Inferior parietal cortex (tissue), 1 donor: ENCODE data around the gene PGLYRP3.

Source experiments
- DNase-seq: peaks from one replicate; pipeline ENCODE4 v3.0.0-alpha.2; 2016; ENCODE audit errors: extremely low spot score

The PGLYRP3 gene

GRCh38 chr1:153313288-153313687, 536 bp upstream of the PGLYRP3 start:
- no peak for DNase-seq

- no peak for DNase-seq
Observed at GRCh38 chr1:153310526-153310925, 2.2 kb downstream of the PGLYRP3 start.

DNA sequence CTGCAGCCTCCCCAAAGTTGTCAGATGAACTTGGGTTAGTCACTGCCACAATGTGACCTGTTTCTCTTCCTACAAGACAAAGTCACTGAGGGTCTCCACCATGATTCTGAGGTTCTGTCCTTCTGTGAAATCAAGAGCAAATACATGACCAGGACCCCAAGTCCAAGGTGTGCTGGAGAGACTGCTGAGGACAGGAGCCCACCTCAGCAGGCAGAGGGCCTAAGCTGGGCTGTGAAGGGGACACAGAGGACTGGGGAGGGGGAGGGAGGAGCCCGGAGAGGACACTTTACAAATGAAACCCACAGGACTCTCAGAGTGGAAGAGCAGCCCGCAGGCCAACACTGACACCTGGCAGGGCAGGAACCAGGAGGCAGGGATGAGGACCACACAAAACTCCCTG, 3.3 kb downstream of the PGLYRP3 start:
- no peak for DNase-seq

DNA sequence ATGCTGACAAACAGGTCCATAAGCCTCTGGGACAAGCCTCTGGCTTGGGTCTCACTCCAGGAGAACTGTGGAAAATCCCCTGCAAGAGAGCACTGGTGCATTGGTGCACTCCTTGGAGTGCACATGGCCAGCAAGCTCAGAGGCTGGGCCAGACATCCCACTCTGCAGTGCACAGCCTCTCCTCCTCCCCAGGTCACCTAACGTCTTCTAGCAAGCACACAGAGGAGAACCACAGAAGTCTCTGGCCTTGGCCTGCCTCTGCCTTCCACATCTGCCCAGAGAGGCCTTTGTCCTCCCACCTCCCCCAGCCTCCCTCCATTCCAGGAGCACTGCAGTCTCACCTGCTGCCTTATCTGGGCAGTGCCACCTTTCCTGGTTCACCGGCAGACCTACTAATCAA, 4.2 kb downstream of the PGLYRP3 start:
- DNase-seq: no peak

- DNase-seq: no peak
Observed at GRCh38 chr1:153307221-153307600, 5.5 kb downstream of the PGLYRP3 start.

DNA sequence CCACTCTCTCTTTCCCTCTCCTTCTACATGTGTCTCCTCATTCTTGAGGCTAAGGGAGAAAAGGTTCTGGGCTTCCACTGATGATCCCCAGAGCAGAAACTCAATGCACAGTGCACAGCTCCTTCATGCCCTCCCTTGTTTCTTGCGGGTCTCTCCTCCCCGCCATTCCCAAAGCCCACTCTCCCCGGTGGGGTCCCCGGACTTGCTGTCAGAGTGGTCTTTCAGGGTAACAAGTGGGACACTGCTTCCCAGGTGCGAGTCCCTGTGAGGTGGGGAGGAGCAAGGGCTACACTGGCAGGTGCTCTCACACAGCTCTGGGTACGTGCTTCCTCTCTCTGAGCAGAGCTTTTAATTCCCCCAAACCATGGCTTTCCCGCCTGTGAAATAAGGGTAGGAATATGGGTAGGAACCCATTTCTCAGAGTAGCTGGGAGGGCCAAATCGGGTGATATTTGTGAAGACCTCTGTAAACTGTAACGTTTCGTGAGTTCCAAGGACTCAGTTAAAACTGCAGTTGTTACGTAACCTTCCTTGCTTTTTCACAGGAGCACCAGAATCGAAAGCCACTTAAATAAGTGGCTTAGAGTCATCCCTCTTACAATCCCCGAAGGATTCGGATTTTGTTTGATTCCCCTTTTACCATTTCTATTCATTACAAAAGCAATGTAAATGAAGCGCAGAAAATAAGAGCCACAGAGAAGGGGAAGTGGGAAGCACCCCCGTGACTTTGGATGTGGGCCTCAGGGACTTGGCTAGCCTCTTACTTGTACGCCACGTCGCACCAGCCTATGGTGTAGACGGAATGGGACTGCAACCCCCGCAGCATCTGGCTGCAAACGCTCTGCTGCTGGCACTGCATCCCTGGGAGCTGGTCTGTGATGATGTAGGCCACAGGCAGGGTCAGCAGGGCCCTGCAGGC, 6.2 kb downstream of the PGLYRP3 start:
- no peak for DNase-seq

GRCh38 chr1:153305682-153306081, 7.1 kb downstream of the PGLYRP3 start:
- no peak for DNase-seq

DNA sequence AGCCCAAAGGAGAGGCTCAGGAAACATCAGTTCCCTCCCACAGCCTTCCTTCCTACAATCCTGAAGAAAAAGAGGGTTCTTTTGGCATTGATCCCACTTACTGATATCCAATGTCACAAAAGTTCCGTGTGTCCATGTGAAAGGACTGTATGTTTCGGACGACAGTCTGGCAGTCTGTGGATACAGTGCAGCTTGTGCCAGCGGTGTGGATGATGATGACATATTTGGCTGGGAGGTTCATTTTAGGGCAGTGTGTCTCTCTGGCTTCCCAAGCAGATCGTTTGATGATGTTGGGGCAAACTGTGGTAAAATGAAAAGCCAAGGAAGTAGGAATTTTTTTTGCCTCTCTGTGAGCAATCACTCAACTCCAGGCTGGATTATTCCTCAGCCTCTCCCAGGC, 10.4 kb downstream of the PGLYRP3 start:
- no peak for DNase-seq

DNA sequence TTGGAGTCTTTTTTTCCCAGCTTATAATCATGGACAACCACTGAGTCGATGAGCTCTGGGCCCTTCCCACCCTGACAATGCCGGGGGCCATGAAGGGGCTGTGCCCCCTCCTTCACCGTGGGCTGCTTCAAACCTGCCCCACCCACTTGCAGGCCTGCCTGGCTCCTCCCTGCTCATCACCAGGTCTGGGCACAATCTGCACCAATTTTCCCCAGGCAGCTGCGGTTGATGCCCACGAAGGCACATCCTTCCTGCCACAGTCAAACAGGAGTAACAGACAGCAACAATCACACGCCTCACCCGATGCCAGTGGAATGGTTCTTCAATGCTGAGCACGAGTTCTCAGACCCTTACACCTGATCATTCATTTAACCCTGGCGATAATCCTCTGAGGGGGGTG, 18.9 kb downstream of the PGLYRP3 start:
- no peak for DNase-seq

DNA sequence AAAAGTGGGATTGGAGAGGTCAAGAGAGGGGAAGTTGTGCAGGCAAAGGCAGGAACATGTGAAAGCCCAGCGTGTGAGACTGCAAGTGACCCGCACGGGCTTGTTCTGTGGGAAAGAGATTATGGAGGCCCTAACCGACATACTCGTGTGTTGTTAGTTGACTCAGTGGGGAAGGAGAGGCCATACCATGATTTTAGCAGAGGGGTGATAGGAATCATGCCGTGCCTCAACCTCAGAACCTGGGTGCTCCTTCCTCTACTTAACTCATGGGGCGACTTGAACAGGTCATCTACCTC, 19.3 kb downstream of the PGLYRP3 start:
- DNase-seq: no peak

GRCh38 chr1:153292740-153293479, 19.8 kb downstream of the PGLYRP3 start:
- DNase-seq: no peak

DNA sequence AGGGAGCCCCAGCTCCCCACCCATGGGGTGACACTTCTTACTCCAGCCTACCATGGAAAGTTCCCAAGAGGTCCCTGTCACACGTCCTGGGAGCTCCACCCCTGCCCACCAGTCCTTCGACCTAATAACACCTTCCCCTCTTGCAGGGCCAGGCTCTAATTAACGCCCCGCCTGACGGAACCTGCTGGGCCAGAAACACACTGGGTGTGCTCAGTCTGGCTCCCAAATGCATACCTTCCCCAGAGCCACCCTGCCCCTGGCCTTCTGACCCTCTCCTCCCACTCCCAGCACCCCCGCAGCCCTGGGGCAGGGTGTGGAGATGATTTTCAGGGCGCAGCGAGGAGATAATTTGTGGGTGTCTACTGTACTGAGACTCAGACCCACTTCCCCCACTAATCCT, 20.6 kb downstream of the PGLYRP3 start:
- DNase-seq: no peak

GRCh38 chr1:153291514-153291913, 21.2 kb downstream of the PGLYRP3 start:
- no peak for DNase-seq

DNA sequence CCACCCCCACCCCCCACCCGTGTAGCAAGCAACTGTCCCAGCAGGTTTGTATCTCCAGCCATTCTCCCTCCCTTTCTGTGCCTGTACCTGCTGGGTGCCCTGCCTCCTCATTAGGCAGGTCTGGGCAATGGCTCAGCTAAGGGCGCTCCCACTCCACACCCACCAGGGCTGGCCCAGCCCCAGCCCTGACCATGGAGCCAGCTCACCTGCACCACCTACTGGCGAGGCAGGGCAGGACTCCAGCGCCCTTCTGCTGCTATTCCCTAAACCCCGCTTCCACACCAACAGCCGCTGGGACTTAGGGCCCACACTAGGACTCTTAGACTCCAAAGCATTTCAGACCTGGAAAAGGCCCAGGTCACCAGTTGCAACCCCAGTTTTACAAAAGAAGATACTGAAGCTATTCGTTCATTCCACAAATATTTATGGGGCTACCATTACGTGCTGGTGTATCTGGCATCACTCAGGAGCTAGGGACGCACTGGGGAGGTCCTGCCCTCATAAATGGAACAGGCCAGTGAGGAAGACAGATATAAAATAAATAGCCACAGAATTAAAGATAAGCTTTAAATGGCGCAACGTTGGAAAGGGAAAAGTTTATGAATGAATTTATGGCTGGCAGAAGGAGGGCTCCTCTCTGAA, 24.0 kb downstream of the PGLYRP3 start:
- DNase-seq: no peak

DNA sequence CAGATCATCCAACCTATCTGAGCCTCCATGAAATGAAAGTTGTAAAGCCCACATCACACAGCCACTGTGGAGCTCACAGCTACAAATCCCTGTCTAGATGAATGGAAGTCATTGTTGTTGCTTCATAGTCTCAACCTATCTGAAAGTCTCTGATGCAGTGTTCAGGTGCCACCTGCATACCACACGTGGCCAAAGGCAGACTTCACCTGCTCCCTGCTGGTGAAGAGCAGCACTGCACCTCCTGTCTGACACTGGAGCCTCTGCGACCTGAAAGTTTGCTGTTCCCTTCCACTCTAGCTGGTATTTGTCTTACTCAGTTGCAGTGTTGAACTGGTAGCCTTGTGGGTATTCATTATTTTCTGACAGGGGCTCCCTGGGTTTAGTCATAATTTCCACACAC, 34.9 kb downstream of the PGLYRP3 start:
- no peak for DNase-seq

DNA sequence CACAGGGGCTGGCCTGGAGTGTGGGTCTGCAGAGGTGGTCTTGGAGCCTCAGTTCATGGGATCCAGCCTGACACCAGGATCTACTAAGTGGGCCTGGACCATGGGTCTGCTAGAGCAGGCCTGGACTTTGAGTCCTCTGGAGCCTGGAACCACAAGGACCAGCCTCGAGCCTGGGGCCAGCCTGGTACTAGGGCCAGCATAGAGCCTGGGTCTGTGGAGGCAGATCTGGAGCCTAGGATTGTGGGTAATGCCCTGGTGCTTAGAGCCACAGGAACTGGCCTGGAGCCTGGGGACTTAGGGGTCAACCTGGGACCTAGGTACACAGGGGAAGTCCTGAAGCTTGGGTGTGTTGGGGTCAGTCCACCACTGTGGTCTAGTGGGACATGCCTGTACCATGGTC, 40.6 kb downstream of the PGLYRP3 start:
- no peak for DNase-seq

- DNase-seq: no peak
Observed at GRCh38 chr1:153271711-153272110, 41.0 kb downstream of the PGLYRP3 start.

DNA sequence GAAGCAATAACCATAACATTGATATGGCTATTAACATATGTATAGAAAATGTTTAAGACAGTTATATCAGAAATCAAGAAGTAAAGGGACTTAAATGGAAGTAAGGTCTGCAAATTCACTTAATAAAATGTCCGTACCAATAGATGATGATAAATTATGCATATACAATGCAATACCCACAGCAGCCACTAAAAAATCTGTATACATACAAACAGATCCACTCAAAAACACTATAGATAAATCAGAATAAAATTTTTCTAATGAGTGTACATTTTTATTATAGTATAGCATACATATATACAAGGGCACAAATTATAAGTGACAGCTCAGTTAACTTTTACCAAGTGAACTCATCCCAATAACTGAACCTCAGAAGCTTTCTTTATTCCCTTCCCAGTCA, 47.3 kb downstream of the PGLYRP3 start:
- DNase-seq: no peak

DNA sequence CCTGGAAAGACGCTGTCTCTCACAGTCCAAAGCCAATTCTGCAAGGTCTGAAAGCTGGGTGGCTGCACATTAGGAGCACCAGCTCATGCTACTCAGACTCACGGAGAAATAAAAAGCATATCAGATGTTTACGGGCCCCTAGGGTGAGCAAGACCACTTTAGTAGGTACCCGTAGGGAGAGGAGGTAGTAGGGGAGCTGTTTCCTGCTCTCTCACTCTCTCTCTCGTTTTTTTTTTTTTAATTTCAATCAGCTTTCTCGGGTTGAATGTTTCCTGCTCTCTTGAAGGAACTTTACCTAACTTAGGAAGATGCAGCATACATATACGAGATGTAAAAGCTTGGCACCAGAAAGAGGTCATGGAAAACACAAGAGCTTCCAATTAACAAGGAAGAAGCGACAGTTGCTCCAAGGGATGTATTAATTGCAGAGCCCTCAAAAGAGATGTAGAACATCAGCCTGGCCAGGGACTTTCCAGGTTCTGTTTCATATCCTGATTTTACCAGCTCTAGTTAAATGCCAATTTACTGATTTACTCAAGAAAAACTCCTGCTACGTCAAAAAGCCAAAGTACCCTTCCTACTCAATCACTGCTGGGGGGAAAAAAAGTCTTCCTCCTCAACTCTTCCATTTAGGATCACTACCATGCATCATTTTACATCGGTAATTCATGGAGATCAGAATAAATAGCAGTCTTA, 50.1 kb downstream of the PGLYRP3 start:
- no peak for DNase-seq

DNA sequence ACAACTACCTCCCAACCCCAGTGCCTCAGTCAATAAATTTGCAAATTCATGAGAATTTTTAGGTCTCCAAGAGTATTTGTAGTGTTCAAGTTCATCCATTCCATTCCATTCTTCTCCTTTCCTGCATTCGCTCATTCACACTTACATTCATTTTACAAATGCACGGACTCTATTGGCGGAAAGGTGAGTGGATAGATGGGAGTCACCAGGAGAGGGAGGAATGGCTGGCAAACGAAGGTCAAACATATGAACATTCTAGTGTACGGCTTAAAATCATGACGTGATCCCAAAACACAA, 50.7 kb downstream of the PGLYRP3 start:
- DNase-seq: no peak

- DNase-seq: no peak
Observed at GRCh38 chr1:153261281-153262069, 51.3 kb downstream of the PGLYRP3 start.
